Tibial nerve (tissue), 4 donors: Measurements from ENCODE around the gene MYLK2.

ENCODE experiments used
- CTCF ChIP-seq, 5 experiments: fragments of 200-600 bp in 3 of 5; fragments of 450-650 bp in 2 of 5; sonication (generic) in 3 of 5; IDR thresholded peaks; one replicate each; pipeline ENCODE4 v1.5.1; 2016 to 2019; ENCODE audit warnings: antibody characterized with exemption in 5 of 5, mild to moderate bottlenecking in 3 of 5, moderate library complexity in 2 of 5
- EP300 ChIP-seq, 2 donors: sonication (generic); formaldehyde crosslinking; IDR thresholded peaks; one replicate each; pipeline ENCODE4 v1.6.1; 2017; ENCODE audit warnings: antibody characterized with exemption in 2 of 2, mild to moderate bottlenecking in 1 of 2
- POLR2A ChIP-seq, 2 donors: fragments of 450-650 bp; IDR thresholded peaks; one replicate each; pipeline ENCODE4 v1.6.1; 2017; ENCODE audit warnings: antibody characterized with exemption in 2 of 2, mild to moderate bottlenecking in 2 of 2, moderate library complexity in 2 of 2

GRCh38 chr20:31860390-31861134, 41.4 kb downstream of the MYLK2 start:
- TF ChIP-seq CTCF (IDR thresholded peaks at IDR 0.05) = no peak
- TF ChIP-seq POLR2A (IDR thresholded peaks at IDR 0.05) = no peak
- no peak for TF ChIP-seq EP300 (IDR thresholded peaks at IDR 0.05)
